Ammon's horn (tissue), 1 donor: ENCODE data around the gene MAPK1.
"Not testable (repeated sequence)": the region's sequence is repeated elsewhere in the genome, so short reads cannot be mapped to it uniquely, and the experiment has no call there.

Source experiments
- DNase-seq: peaks from one replicate; pipeline ENCODE4 v3.0.0-alpha.2; 2016; ENCODE audit warnings: low spot score

MAPK1 gene

GRCh38 chr22:21818487-21819182 is 48.8 kb downstream of the MAPK1 start:
- DNase-seq = no peak

- not testable (repeated sequence) for DNase-seq
These were observed 50.0 kb downstream of the MAPK1 start for GRCh38 chr22:21817497-21817853.

GRCh38 chr22:21816787-21817496 is 50.5 kb downstream of the MAPK1 start:
- DNase-seq = peak; percentile 60

- DNase-seq = no peak
These were observed 51.0 kb downstream of the MAPK1 start for GRCh38 chr22:21816472-21816786.

GRCh38 chr22:21815958-21816357 is 51.5 kb downstream of the MAPK1 start:
- no peak for DNase-seq

- no peak for DNase-seq
These were observed 52.1 kb downstream of the MAPK1 start for GRCh38 chr22:21815357-21815756.

GRCh38 chr22:21811982-21812381 is 55.5 kb downstream of the MAPK1 start:
- DNase-seq = no peak

GRCh38 chr22:21807544-21808529 is 59.6 kb downstream of the MAPK1 start:
- no peak for DNase-seq

- DNase-seq = not testable (repeated sequence)
These were observed 62.1 kb downstream of the MAPK1 start for GRCh38 chr22:21805325-21805724.

GRCh38 chr22:21803811-21804249 is 63.6 kb downstream of the MAPK1 start:
- peak; percentile 70 for DNase-seq

- DNase-seq = no peak
These were observed 64.8 kb downstream of the MAPK1 start for GRCh38 chr22:21802673-21803072.

- no peak for DNase-seq
These were observed 65.4 kb downstream of the MAPK1 start for GRCh38 chr22:21802056-21802455.

- DNase-seq = not testable (repeated sequence)
These were observed 66.2 kb downstream of the MAPK1 start for GRCh38 chr22:21801304-21801644.

GRCh38 chr22:21800552-21801303 is 66.7 kb downstream of the MAPK1 start:
- no peak for DNase-seq

- DNase-seq = no peak
These were observed 69.8 kb downstream of the MAPK1 start for GRCh38 chr22:21797444-21798221.

GRCh38 chr22:21796863-21797262 is 70.6 kb downstream of the MAPK1 start:
- peak; percentile 88 for DNase-seq

- DNase-seq = no peak
These were observed 71.2 kb downstream of the MAPK1 start for GRCh38 chr22:21796231-21796630.

- DNase-seq = not testable (repeated sequence)
These were observed 73.7 kb downstream of the MAPK1 start for GRCh38 chr22:21793716-21794115.

- peak; percentile 40 for DNase-seq
These were observed 75.5 kb downstream of the MAPK1 start for GRCh38 chr22:21791635-21792625.
